ENCODE data around the gene HES3.

Gene HES3

GRCh38 chr1:6249739-6250689 lies 6.0 kb downstream of the HES3 start:
- no peaks in the 10 kb centered on the region for H3K36me3 ChIP-seq (ENCODE audit: insufficient read depth, low read depth, low read length)
- peaks cover 3% of the 10 kb centered on the region; the same call in 1 of the 2 replicates for H3K4me1 ChIP-seq (ENCODE audit: insufficient read depth, low read length)
- no peak overlapping the region for H3K27ac ChIP-seq (ENCODE audit: low read length)
- no peak overlapping the region for H3K4me3 ChIP-seq (ENCODE audit: low read length)
- H3K9ac ChIP-seq (ENCODE audit: low read depth, low read length) = no peak overlapping the region
- H3K27me3 ChIP-seq (ENCODE audit: insufficient read depth, low read length) = peaks cover 68% of the 10 kb centered on the region
- H3K9me3 ChIP-seq (ENCODE audit: insufficient read depth, low read depth, low read length) = no peaks in the 10 kb centered on the region

GRCh38 chr1:6251233-6251632 lies 7.3 kb downstream of the HES3 start:
- Histone ChIP-seq H3K9ac (ENCODE audit: low read depth, low read length) (no peak overlapping the region), H3K4me1 (ENCODE audit: insufficient read depth, low read length) (peaks cover 3% of the 10 kb centered on the region; the same call in 1 of the 2 replicates), H3K27me3 (ENCODE audit: insufficient read depth, low read length) (peaks cover 65% of the 10 kb centered on the region), H3K4me3 (ENCODE audit: low read length) (no peak overlapping the region), H3K36me3 (ENCODE audit: insufficient read depth, low read depth, low read length) (no peaks in the 10 kb centered on the region), H3K9me3 (ENCODE audit: insufficient read depth, low read depth, low read length) (no peaks in the 10 kb centered on the region), H3K27ac (ENCODE audit: low read length) (no peak overlapping the region)

GRCh38 chr1:6251681-6252373 lies 7.8 kb downstream of the HES3 start:
- Histone ChIP-seq H3K9me3 (ENCODE audit: insufficient read depth, low read depth, low read length) (no peaks in the 10 kb centered on the region), H3K27me3 (ENCODE audit: insufficient read depth, low read length) (peaks cover 61% of the 10 kb centered on the region), H3K9ac (ENCODE audit: low read depth, low read length) (no peak overlapping the region), H3K27ac (ENCODE audit: low read length) (no peak overlapping the region), H3K36me3 (ENCODE audit: insufficient read depth, low read depth, low read length) (no peaks in the 10 kb centered on the region), H3K4me1 (ENCODE audit: insufficient read depth, low read length) (no peaks in the 10 kb centered on the region), H3K4me3 (ENCODE audit: low read length) (no peak overlapping the region)

GRCh38 chr1:6252374-6252710 lies 8.4 kb downstream of the HES3 start:
- H3K4me3 ChIP-seq (ENCODE audit: low read length) = no peak overlapping the region

GRCh38 chr1:6253380-6253779 lies 9.4 kb downstream of the HES3 start:
- Histone ChIP-seq H3K4me3 (ENCODE audit: low read length) (no peak overlapping the region), H3K27ac (ENCODE audit: low read length) (no peak overlapping the region), H3K4me1 (ENCODE audit: insufficient read depth, low read length) (no peaks in the 10 kb centered on the region), H3K9me3 (ENCODE audit: insufficient read depth, low read depth, low read length) (no peaks in the 10 kb centered on the region), H3K36me3 (ENCODE audit: insufficient read depth, low read depth, low read length) (no peaks in the 10 kb centered on the region), H3K9ac (ENCODE audit: low read depth, low read length) (no peak overlapping the region), H3K27me3 (ENCODE audit: insufficient read depth, low read length) (peaks cover 46% of the 10 kb centered on the region)

More at GRCh38 chr1:6252374-6252710, 8.4 kb downstream of the HES3 start:
- Histone ChIP-seq H3K36me3 (ENCODE audit: insufficient read depth, low read depth, low read length) (no peaks in the 10 kb centered on the region), H3K9ac (ENCODE audit: low read depth, low read length) (no peak overlapping the region), H3K27ac (ENCODE audit: low read length) (no peak overlapping the region), H3K9me3 (ENCODE audit: insufficient read depth, low read depth, low read length) (no peaks in the 10 kb centered on the region), H3K4me1 (ENCODE audit: insufficient read depth, low read length) (no peaks in the 10 kb centered on the region), H3K27me3 (ENCODE audit: insufficient read depth, low read length) (peaks cover 56% of the 10 kb centered on the region)

GRCh38 chr1:6254691-6255090 lies 10.7 kb downstream of the HES3 start:
- Histone ChIP-seq H3K36me3 (ENCODE audit: insufficient read depth, low read depth, low read length) (no peaks in the 10 kb centered on the region), H3K9ac (ENCODE audit: low read depth, low read length) (no peak overlapping the region), H3K4me1 (ENCODE audit: insufficient read depth, low read length) (0 out of 2 replicates have a peak, but pooled peaks cover 2% of the 10 kb centered on the region), H3K4me3 (ENCODE audit: low read length) (no peak overlapping the region), H3K27me3 (ENCODE audit: insufficient read depth, low read length) (peaks cover 49% of the 10 kb centered on the region), H3K27ac (ENCODE audit: low read length) (no peak overlapping the region), H3K9me3 (ENCODE audit: insufficient read depth, low read depth, low read length) (no peaks in the 10 kb centered on the region)

GRCh38 chr1:6256645-6257044 lies 12.7 kb downstream of the HES3 start:
- Histone ChIP-seq H3K27ac (ENCODE audit: low read length) (no peak overlapping the region), H3K27me3 (ENCODE audit: insufficient read depth, low read length) (peaks cover 37% of the 10 kb centered on the region), H3K9ac (ENCODE audit: low read depth, low read length) (no peak overlapping the region), H3K4me3 (ENCODE audit: low read length) (no peak overlapping the region), H3K9me3 (ENCODE audit: insufficient read depth, low read depth, low read length) (no peaks in the 10 kb centered on the region), H3K4me1 (ENCODE audit: insufficient read depth, low read length) (0 out of 2 replicates have a peak, but pooled peaks cover 2% of the 10 kb centered on the region), H3K36me3 (ENCODE audit: insufficient read depth, low read depth, low read length) (no peaks in the 10 kb centered on the region)

- H3K36me3 ChIP-seq (ENCODE audit: insufficient read depth, low read depth, low read length) = no peaks in the 10 kb centered on the region
- H3K9me3 ChIP-seq (ENCODE audit: insufficient read depth, low read depth, low read length) = no peaks in the 10 kb centered on the region
- H3K4me3 ChIP-seq (ENCODE audit: low read length) = no peak overlapping the region
- H3K4me1 ChIP-seq (ENCODE audit: insufficient read depth, low read length) = peaks cover 2% of the 10 kb centered on the region; the same call in 1 of the 2 replicates
- H3K27me3 ChIP-seq (ENCODE audit: insufficient read depth, low read length) = peaks cover 37% of the 10 kb centered on the region
- H3K27ac ChIP-seq (ENCODE audit: low read length) = no peak overlapping the region
- H3K9ac ChIP-seq (ENCODE audit: low read depth, low read length) = no peak overlapping the region
These were observed 13.6 kb downstream of the HES3 start for GRCh38 chr1:6257541-6258069.

GRCh38 chr1:6258675-6259074 lies 14.7 kb downstream of the HES3 start:
- Histone ChIP-seq H3K4me1 (ENCODE audit: insufficient read depth, low read length) (peaks cover 2% of the 10 kb centered on the region; the same call in 1 of the 2 replicates), H3K4me3 (ENCODE audit: low read length) (no peak overlapping the region), H3K36me3 (ENCODE audit: insufficient read depth, low read depth, low read length) (no peaks in the 10 kb centered on the region), H3K9ac (ENCODE audit: low read depth, low read length) (no peak overlapping the region), H3K27ac (ENCODE audit: low read length) (no peak overlapping the region), H3K27me3 (ENCODE audit: insufficient read depth, low read length) (peaks cover 36% of the 10 kb centered on the region), H3K9me3 (ENCODE audit: insufficient read depth, low read depth, low read length) (no peaks in the 10 kb centered on the region)

GRCh38 chr1:6259491-6260362 lies 15.7 kb downstream of the HES3 start:
- no peaks in the 10 kb centered on the region for H3K36me3 ChIP-seq (ENCODE audit: insufficient read depth, low read depth, low read length)
- peaks cover 2% of the 10 kb centered on the region; the same call in 1 of the 2 replicates for H3K4me1 ChIP-seq (ENCODE audit: insufficient read depth, low read length)
- H3K9ac ChIP-seq (ENCODE audit: low read depth, low read length) = no peak overlapping the region
- H3K27ac ChIP-seq (ENCODE audit: low read length) = no peak overlapping the region
- H3K27me3 ChIP-seq (ENCODE audit: insufficient read depth, low read length) = peaks cover 36% of the 10 kb centered on the region
- H3K9me3 ChIP-seq (ENCODE audit: insufficient read depth, low read depth, low read length) = no peaks in the 10 kb centered on the region
- peak overlapping the region; percentile 16; the same call in 1 of the 2 replicates for H3K4me3 ChIP-seq (ENCODE audit: low read length)

- no peaks in the 10 kb centered on the region for H3K9me3 ChIP-seq (ENCODE audit: insufficient read depth, low read depth, low read length)
- peaks cover 36% of the 10 kb centered on the region for H3K27me3 ChIP-seq (ENCODE audit: insufficient read depth, low read length)
- H3K4me3 ChIP-seq (ENCODE audit: low read length) = peak overlapping the region; percentile 62; the same call in 1 of the 2 replicates
- no peaks in the 10 kb centered on the region for H3K36me3 ChIP-seq (ENCODE audit: insufficient read depth, low read depth, low read length)
- no peak overlapping the region for H3K9ac ChIP-seq (ENCODE audit: low read depth, low read length)
- peaks cover 2% of the 10 kb centered on the region; the same call in 1 of the 2 replicates for H3K4me1 ChIP-seq (ENCODE audit: insufficient read depth, low read length)
- no peak overlapping the region for H3K27ac ChIP-seq (ENCODE audit: low read length)
These were observed 16.5 kb downstream of the HES3 start for GRCh38 chr1:6260433-6260934.

All from iPS-20b (cell line).